Mammary epithelial cell (primary cell): Measurements from ENCODE around the gene PSMD14.

Experiments used
- EZH2 ChIP-seq: IDR thresholded peaks from 2 replicates; pipeline ENCODE4 v1.6.1; 2012; ENCODE audit warnings: low read length, inconsistent platforms, borderline replicate concordance
- TF ChIP-seq, protein P1 (sequence below), 2 donors: IDR thresholded peaks in 1 of 2; conservative IDR thresholded peaks in 1 of 2; 2 replicates each; pipeline ENCODE4 v1.5.1; 2011 to 2012; ENCODE audit warnings: inconsistent platforms in 2 of 2, low read length in 2 of 2, mild to moderate bottlenecking in 2 of 2, control low read depth in 1 of 2, low read depth in 1 of 2; ENCODE audit not compliant: insufficient read depth in 1 of 2; ENCODE audit errors: extremely low read depth in 1 of 2

DNA sequence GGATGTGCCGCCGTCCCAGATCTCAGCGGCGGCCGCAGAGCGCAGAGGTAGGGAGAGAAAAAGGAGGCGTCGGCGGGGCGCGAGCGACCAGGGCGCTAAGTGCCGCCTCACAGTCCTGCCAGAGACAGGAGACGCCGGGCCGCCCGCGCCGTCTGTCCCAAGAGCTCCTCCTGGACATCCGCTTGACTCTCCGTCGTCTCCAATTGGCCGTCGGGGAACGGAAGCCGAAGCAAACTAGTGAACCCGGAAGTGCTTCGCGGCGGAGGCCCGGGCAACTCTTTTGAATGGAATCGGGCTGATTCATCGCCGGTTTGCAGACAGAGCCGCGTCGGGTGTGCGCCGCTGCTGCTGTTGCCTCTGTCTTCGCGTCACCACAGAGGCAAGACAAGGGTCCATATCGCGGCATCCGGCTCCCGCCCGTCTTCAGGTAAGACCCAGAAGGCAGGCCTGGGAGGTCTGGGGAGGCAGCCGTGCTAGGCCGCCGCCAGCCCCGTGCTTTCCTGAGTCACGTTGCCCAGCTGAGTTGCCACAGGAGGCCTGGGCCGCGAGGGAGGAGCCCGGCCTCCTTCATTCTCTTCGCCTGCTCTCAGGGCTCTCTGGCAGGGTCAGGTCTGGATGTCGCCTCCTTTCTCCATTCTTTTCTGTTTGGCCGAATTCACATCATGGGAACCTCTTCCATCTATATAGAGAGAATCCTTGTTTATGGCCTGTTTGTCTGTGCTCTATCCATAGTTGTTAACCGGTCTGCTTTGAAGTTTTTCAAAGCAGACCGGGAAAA is at the start of gene PSMD14:
- TF ChIP-seq, protein P1, sequence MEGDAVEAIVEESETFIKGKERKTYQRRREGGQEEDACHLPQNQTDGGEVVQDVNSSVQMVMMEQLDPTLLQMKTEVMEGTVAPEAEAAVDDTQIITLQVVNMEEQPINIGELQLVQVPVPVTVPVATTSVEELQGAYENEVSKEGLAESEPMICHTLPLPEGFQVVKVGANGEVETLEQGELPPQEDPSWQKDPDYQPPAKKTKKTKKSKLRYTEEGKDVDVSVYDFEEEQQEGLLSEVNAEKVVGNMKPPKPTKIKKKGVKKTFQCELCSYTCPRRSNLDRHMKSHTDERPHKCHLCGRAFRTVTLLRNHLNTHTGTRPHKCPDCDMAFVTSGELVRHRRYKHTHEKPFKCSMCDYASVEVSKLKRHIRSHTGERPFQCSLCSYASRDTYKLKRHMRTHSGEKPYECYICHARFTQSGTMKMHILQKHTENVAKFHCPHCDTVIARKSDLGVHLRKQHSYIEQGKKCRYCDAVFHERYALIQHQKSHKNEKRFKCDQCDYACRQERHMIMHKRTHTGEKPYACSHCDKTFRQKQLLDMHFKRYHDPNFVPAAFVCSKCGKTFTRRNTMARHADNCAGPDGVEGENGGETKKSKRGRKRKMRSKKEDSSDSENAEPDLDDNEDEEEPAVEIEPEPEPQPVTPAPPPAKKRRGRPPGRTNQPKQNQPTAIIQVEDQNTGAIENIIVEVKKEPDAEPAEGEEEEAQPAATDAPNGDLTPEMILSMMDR (conservative IDR thresholded peaks at IDR 0.05 in 1 of 2, IDR thresholded peaks at IDR 0.05 in 1 of 2; ENCODE audit: extremely low read depth in 1 of 2, insufficient read depth in 1 of 2, low read depth in 1 of 2, low read length in 2 of 2), result no peak
- TF ChIP-seq EZH2, result no peak
